Ammon's horn (tissue), 1 donor: ENCODE data around the gene WNT16.
"Not testable (repeated sequence)": the region's sequence is repeated elsewhere in the genome, so short reads cannot be mapped to it uniquely, and the experiment has no call there.

Experiments used
- DNase-seq: peaks from one replicate; pipeline ENCODE4 v3.0.0-alpha.2; 2016; ENCODE audit warnings: low spot score

The WNT16 gene

DNA sequence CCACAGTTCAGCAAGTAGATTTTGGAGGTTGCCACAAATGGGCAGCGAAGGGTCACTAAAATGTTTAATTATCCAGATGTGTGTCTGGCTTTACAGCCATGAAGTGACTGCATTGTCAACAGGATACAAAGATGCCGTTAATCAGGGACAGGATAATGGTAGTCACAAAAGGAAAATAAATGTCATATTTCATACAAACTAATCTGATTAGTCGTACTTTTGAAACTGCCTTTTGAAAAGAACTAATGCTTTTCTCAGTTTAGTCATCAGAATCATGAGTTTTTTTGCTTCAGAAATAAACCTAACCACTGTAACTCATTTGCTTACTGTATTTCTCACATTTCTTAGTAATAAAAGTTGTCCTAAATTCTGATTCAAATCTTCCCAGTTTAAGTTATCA is 22.2 kb upstream of the WNT16 start:
- no peak for DNase-seq

DNA sequence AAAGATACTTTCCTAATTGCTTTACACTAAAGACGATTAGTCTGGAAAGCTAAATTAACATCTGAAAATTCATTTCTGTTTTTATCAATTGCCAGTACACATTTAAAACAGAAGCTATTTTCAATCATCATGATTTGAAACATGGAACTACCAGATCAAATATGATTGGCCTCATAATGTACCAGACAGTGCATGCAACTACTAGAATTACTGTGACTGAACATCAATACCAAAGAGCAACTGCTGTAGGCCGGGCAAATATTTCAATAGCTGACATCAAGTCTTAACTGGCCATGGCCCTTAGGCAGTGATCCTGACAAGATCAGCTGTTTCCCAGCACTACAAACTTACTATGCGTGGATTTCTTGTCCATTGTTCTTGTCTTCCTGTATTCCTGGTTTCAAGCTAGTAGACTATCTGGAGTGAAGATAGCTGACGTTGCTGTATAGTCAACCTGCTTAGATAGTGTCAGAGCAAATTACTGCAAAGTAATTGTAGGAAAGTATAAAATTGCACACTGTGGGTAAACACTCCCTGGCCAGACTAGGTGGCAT is 21.7 kb upstream of the WNT16 start:
- DNase-seq, result no peak

GRCh38 chr7:121313220-121313792 is 15.5 kb upstream of the WNT16 start:
- no peak for DNase-seq

GRCh38 chr7:121313793-121314676 is 14.8 kb upstream of the WNT16 start:
- no peak for DNase-seq

- not testable (repeated sequence) for DNase-seq
Measured at GRCh38 chr7:121315170-121315569, 13.6 kb upstream of the WNT16 start.

- DNase-seq, result no peak
Measured at GRCh38 chr7:121322460-121322859, 6.3 kb upstream of the WNT16 start.

DNA sequence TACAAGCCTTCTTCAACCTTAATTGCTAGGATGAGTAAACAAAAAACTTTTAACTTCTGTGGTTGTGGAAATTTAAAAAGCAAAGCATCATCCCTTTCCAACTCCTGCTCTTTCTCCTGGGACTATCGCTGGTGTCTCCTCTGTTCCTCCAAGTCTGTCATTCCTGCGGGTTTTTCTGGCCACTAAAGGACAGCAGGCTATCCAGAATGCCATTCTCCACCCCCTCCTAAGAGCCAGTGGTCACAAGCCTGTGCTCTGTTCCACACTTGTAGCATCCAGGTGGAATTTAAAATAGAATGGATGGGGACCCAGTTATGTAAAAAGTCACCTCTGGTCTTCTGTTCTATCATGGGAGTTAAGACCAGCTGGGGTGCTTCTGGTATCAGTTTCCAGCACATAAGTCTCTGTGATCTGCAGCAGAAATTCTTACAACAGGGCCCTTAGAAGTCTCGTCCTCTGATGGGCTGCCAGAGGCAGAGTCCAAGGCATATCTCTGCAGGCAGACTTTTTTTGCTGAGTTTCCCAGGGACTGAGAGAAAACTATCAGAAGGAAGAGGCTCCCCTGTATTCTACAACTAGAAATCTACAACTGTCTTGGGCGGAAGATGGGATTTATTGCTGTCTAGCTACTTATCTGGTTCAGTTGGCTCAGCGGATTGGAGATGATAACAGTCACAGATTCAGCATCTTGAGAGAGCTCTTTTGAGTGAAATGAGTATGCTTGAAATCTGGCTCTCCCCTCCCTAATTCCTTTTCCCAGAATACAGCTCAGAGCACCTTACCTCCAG is 5.1 kb upstream of the WNT16 start:
- DNase-seq, result no peak

DNA sequence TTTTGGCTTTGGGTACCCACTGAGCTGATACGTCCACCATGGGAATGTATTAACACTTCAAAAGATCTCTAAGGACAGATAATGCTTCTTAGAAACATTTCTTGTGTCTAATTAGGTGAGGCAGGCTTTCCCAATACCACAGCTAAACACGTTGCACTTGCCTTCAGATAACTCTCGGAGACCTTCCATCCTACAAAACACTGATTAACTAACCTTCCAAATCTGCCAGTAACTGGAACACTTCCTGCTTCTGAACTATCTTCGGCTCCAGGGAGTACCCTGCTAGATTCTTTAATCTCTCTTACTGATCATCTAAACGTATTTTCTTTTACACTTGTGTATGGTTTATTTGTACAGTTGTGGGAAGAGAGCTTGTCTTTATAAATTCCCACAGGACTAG is 1.1 kb upstream of the WNT16 start:
- DNase-seq, result no peak

DNA sequence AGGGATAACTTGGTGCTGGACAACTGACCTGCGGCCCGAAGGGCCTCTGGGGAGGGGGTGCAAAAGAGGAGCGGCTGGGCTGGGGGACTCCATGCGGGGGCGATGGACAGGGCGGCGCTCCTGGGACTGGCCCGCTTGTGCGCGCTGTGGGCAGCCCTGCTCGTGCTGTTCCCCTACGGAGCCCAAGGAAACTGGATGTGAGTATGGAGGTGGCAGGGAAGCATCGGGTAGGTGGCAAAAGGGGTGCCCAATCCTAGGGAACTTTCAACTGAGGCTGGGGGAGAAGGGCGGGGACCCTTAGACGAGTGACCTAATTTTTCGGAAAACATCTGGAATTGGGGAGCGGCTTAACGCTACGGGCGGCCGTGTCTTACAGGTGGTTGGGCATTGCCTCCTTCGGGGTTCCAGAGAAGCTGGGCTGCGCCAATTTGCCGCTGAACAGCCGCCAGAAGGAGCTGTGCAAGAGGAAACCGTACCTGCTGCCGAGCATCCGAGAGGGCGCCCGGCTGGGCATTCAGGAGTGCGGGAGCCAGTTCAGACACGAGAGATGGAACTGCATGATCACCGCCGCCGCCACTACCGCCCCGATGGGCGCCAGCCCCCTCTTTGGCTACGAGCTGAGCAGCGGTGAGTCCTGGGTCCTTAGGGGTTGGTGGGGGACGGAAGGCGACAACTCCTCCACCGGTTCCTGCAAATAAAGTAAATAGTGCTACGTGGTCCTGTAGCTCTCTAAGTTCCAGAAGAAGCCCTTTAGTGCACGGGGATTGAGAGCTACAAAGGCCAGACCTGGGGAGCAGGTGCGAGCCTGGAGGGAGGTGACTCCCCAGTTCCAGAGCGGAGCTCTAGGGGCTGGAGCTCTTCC is 622 bp downstream of the WNT16 start:
- DNase-seq, result no peak

DNA sequence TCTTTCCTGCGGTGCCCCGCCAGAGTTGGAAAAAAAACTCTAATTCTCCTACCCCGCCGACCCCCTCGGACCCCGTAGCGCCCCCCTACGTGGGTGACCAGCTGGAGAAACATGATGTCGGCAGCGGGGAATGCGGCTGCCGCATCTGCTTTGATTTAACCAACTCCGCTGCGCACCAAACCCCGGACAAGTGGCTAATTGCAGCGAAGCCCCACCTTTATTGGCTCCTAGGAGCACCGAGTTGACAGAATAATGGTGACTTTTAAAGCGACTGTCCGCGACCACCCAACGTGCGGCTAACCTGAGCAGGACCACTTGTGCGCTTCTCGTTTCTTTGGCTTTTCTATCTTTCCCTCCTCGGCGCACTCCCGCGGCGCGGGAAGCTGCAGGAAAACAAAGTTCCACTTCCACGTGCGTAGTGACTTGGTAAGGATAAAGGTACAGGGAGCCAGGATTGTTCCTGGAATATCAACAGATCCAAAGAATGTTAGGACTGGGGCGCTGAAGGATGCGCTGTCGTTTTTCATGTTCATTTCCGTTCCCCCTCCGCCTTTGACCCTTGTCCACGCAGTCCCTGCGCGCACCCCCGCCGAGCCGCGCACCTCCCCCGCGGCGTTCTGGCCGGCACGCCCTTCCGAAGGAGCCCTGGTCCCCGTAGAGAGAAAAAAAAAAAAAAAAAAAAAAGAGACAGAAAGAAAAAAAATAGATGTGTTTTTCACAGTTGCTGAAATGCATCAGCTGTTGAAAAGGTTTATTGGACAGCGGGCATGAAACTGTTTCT is 1.4 kb downstream of the WNT16 start:
- no peak for DNase-seq

- no peak for DNase-seq
Measured at GRCh38 chr7:121331048-121331447, 2.2 kb downstream of the WNT16 start.

DNA sequence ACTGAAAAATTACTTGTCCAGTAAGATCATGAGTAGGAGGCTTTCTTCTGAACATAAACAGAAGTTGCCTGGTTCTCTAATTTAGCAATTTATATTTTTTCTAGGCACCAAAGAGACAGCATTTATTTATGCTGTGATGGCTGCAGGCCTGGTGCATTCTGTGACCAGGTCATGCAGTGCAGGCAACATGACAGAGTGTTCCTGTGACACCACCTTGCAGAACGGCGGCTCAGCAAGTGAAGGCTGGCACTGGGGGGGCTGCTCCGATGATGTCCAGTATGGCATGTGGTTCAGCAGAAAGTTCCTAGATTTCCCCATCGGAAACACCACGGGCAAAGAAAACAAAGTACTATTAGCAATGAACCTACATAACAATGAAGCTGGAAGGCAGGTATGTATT is 2.8 kb downstream of the WNT16 start:
- DNase-seq, result no peak

GRCh38 chr7:121334376-121334775 is 5.6 kb downstream of the WNT16 start:
- DNase-seq, result no peak

DNA sequence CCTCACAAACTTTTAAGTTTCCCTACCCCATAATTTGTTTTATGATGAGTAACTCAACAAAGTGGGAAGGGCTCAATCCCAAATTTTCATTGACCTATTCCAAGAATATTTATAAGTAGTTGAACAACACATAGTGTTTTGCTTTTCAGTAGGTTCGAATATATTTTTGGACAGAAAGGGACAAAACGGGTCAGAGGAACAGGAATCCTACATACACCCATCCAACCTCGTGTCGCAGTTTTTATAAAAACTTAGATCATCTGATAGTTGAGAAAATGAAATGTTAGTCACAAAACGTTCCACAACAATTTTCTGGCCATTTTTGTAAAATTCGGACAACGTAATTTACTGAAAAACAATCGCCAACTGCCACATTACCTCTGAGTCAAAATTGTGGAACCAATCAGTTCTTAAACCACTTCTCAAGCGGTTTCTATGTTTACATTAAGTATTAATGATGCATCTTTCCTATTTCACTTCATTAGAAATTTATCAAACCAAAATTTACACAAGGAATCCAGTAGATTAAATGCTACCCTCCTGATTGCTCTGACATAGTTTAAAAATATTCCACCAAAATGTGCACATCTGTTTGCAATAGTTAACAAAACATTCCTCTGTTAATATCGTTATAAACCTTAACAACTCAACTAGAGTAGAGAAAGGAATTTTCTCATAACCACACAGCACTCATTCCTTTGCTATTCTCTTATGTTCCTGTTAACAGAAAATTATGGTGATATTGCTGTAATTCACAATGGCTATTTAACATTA is 6.3 kb downstream of the WNT16 start:
- DNase-seq, result no peak

GRCh38 chr7:121336579-121336978 is 7.8 kb downstream of the WNT16 start:
- DNase-seq, result no peak

- peak; percentile 43 for DNase-seq
Measured at GRCh38 chr7:121337398-121337797, 8.6 kb downstream of the WNT16 start.

- DNase-seq, result no peak
Measured at GRCh38 chr7:121339082-121339481, 10.3 kb downstream of the WNT16 start.

DNA sequence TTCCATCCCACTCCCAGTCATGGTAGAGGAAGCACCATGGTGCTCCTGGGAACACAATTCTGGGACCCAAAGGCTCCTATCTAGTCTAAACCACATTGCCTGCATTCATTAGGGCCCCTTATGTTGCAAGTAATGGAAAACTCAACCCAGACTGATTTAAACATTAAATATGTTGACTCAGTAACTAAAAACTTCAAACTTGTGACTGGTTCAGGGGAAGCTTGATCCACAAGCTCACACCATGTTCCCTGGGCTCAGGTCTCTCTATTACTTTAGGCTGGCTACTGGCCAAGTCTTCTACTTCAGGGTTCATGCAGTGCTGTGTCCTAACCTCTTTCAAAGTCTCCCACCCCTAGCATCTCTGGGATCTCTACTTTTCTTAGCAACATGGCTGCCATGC is 13.1 kb downstream of the WNT16 start:
- DNase-seq, result no peak

- no peak for DNase-seq
Measured at GRCh38 chr7:121342631-121343030, 13.8 kb downstream of the WNT16 start.

DNA sequence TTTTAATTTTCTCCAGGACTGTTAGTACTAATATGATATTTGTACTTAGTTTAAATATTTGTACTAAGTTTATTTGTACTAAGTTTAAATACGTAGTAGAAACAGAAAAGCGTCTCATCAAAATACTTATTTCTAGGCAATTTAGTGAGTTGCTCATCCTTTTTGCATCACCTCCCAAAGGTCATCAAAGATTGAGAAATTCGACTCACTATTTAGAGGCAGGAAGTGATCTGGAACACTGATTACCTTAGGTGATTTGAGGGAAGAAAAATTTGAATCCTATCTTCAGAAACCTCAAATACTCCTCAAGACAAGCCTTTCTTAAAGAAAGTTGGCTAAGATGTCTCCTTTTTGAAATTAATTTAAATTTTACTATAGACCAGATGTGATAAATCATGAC is 14.5 kb downstream of the WNT16 start:
- no peak for DNase-seq
